Measurements from ENCODE around the gene UNC93A.

Gene UNC93A

DNA sequence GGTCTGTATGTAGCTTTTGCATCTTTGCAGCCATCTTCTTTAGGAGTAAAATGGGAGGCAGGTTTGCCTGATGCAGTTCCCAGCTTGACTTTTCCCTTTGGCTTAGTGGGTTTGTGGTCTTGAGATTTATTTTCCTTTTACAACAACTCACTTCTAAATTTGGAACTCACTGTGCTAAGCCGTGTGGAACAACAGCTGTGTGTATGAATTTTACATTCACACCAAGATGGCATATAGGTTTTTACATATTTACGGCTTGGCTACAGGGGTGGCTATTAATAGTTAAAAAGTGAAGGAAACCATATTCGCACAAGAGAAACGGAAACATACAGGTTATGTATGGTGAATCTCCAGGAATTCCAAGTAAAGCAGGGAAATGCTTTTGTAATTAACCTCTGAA lies 36.3 kb downstream of the UNC93A start:
- TF ChIP-seq, protein P1, sequence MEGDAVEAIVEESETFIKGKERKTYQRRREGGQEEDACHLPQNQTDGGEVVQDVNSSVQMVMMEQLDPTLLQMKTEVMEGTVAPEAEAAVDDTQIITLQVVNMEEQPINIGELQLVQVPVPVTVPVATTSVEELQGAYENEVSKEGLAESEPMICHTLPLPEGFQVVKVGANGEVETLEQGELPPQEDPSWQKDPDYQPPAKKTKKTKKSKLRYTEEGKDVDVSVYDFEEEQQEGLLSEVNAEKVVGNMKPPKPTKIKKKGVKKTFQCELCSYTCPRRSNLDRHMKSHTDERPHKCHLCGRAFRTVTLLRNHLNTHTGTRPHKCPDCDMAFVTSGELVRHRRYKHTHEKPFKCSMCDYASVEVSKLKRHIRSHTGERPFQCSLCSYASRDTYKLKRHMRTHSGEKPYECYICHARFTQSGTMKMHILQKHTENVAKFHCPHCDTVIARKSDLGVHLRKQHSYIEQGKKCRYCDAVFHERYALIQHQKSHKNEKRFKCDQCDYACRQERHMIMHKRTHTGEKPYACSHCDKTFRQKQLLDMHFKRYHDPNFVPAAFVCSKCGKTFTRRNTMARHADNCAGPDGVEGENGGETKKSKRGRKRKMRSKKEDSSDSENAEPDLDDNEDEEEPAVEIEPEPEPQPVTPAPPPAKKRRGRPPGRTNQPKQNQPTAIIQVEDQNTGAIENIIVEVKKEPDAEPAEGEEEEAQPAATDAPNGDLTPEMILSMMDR (conservative IDR thresholded peaks at IDR 0.05; ENCODE audit: low read depth, low read length), result no peak
- no peak for DNase-seq (ENCODE audit: low read depth)
- H3K4me3 ChIP-seq (ENCODE audit: low read length), result no peak overlapping the region

DNA sequence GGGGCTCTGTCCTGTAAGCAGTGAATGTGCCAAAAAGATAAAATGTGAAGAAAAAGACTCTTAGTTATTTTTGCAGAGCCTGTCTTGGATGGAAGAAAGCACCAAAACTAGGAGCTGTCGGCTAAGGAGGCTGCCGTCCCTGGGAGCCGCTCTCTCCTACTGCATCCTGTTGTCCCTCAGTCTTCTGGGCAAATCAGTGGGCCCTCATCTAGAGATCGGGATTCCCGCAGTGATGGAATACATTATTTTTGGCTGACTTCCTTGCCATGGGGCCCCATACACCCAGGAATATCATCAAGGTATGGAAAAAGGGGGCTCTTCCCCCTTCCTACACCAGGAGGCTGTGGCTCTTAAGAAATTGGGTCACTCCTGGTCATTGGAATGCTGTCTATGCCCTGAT lies 37.0 kb downstream of the UNC93A start:
- TF ChIP-seq, protein P1 (conservative IDR thresholded peaks at IDR 0.05; ENCODE audit: low read depth, low read length), result no peak

DNA sequence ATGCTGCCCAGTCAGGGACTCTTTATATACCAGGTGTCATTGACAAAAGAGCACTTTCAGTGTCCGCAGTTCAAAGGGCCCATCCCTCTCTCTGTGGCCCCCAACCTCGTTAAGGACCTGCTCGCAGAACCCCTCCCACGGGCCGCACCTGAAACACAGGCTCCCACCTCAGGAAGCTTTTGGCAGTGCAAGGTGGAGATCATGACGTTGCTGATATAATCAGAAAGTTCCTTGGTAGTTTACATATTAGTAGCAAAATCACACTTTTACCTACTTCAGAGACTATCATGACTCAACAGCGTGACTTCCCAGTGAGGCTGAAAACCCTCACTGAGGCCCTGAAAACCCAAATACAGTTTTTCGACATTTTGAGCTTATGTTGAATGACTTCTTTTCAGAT lies 37.9 kb downstream of the UNC93A start:
- TF ChIP-seq, protein P1 (conservative IDR thresholded peaks at IDR 0.05; ENCODE audit: low read depth, low read length), result no peak
- H3K4me3 ChIP-seq (ENCODE audit: low read length), result no peak overlapping the region
- no peak for DNase-seq (ENCODE audit: low read depth)

More for the DNA sequence above, 37.0 kb downstream of the UNC93A start:
- no peak for DNase-seq (ENCODE audit: low read depth)
- no peak overlapping the region for H3K4me3 ChIP-seq (ENCODE audit: low read length)

DNA sequence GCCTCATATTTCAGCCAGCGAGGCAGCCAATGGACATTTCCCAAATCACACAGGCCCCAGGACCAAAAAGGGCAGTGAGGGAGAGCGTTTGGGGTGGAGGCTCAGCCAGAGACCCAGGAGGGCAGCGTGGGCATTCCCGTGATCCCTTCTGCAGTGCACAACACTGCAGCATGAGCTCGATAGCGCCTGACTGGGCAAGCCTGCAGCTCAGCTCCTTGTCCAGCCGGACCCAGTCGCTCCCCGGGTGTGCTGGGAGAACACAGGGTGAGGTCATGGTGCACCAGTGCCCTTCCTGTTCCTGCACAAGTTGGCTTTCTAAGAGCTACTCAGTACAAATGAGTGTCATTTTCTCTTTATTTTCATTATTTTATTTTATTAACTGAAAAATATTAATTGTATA lies 39.6 kb downstream of the UNC93A start:
- H3K4me3 ChIP-seq (ENCODE audit: low read length), result no peak overlapping the region
- TF ChIP-seq, protein P1 (conservative IDR thresholded peaks at IDR 0.05; ENCODE audit: low read depth, low read length), result no peak
- no peak for DNase-seq (ENCODE audit: low read depth)

DNA sequence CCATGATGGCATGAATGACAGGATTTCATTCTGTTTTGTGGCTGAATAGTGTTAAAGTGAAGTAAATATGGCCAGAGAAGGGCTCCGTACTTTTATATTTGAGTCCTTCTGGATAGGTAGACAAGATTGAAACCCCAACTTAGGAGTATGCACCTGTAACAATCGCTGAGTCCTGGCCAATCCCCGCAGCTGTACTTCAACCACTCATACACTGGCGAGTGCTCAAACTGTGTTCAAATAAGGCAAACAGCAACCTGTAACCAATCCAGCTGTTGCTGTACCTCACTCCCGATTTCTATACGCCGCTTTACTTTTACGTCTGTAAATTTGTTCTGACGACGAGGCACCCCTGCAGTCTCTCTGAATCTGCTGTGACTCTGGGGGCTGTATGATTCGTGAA lies 40.5 kb downstream of the UNC93A start:
- no peak overlapping the region for H3K4me3 ChIP-seq (ENCODE audit: low read length)
- TF ChIP-seq, protein P1 (conservative IDR thresholded peaks at IDR 0.05; ENCODE audit: low read depth, low read length), result no peak
- no peak for DNase-seq (ENCODE audit: low read depth)

DNA sequence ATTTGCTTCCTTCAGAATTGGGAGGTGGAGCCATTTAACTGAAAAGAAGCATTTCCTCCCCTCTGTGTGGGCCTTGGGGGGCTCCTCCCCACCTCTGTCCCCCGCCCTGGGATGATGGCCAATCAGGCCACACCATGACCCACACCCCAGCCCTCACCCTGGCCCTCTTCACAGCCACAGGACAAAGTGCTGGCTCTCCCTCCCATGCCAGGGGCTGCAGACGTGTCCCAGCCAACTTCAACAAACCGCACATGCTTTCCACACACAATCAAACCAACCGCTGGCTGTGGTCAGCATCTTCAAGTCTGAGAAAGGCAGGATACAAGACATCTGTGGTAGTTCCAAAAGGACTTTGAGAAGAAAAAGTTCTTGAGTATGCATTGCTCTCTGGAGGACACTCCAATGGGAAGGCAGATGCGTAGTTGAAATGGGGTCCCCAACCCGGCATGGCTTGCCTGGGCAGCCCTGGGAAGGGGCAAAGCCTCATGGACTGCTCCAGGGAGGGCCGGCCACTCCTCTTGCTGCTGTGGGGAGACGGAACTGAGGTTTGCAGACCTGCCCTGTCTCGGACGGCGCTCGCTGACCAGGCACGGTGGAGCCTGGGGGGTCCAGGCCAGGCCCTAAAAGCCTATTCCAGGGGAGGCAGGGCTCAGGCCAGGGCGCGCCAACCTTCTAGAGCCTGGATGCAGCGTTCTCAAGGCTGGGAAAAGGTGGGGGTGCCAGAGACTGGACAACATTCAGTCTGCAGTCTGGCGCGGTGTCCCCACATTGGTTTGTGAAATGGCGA lies 45.9 kb downstream of the UNC93A start:
- DNase-seq (ENCODE audit: low read depth), result no peak
- no peak overlapping the region for H3K4me3 ChIP-seq (ENCODE audit: low read length)
- TF ChIP-seq, protein P1 (conservative IDR thresholded peaks at IDR 0.05; ENCODE audit: low read depth, low read length), result no peak
